Measurements from ENCODE around the gene ZFHX3. TPM values are rescaled to one million over a fixed set of nuclear protein-coding genes. Genes with fewer than 3 reads are reported as not detected.
"Not testable (repeated sequence)": the region's sequence is repeated elsewhere in the genome, so short reads cannot be mapped to it uniquely, and the experiment has no call there.

The ZFHX3 gene
- total and polyA plus RNA-seq, 4 donors, result 1.5 to 5.9 (median 3.0) TPM

GRCh38 chr16:73083271-73083670 is 35.3 kb upstream of the ZFHX3 start:
- Histone ChIP-seq H3K9me3 (ENCODE audit: control insufficient read depth in 4 of 4, low read length in 3 of 4) (no peaks in the 10 kb centered on the region), H3K27me3 (ENCODE audit: control insufficient read depth in 4 of 4, insufficient read depth in 4 of 4, low read length in 3 of 4) (no peaks in the 10 kb centered on the region), H3K4me3 (ENCODE audit: low read depth in 1 of 3, low read length in 3 of 3) (no peak overlapping the region), H3K4me1 (ENCODE audit: control insufficient read depth in 4 of 4, insufficient read depth in 4 of 4, low read length in 3 of 4) (no peaks in the 10 kb centered on the region), H3K9ac (ENCODE audit: low read depth in 1 of 2, low read length in 2 of 2) (no peak overlapping the region), H3K36me3 (ENCODE audit: control insufficient read depth in 4 of 4, insufficient read depth in 3 of 4, low read depth in 1 of 4, low read length in 3 of 4) (no peaks in the 10 kb centered on the region), H3K27ac (ENCODE audit: low read depth in 1 of 2, low read length in 2 of 2) (no peak overlapping the region)
- DNase-seq (ENCODE audit: low spot score), result no peak
- WGBS, result 92% methylated on average over 3 of the region's 3 CpGs
- TF ChIP-seq MAX (IDR thresholded peaks at IDR 0.05) (no peak), GABPA (IDR thresholded peaks at IDR 0.05 in 1 of 2, conservative IDR thresholded peaks at IDR 0.05 in 1 of 2) (no peak), RXRA (IDR thresholded peaks at IDR 0.05) (no peak), SP1 (IDR thresholded peaks at IDR 0.05) (no peak), NR2F2 (IDR thresholded peaks at IDR 0.05) (no peak), CTCF (IDR thresholded peaks at IDR 0.05; ENCODE audit: low read depth, low read length, missing input control) (no peak), TAF1 (conservative IDR thresholded peaks at IDR 0.05) (no peak)

GRCh38 chr16:73082634-73083051 is 34.7 kb upstream of the ZFHX3 start:
- not testable (repeated sequence) for H3K9me3 ChIP-seq (ENCODE audit: control insufficient read depth in 4 of 4, low read length in 3 of 4); H3K4me3 ChIP-seq (ENCODE audit: low read depth in 1 of 3, low read length in 3 of 3); DNase-seq (ENCODE audit: low spot score); H3K36me3 ChIP-seq (ENCODE audit: control insufficient read depth in 4 of 4, insufficient read depth in 3 of 4, low read depth in 1 of 4, low read length in 3 of 4); H3K9ac ChIP-seq (ENCODE audit: low read depth in 1 of 2, low read length in 2 of 2); H3K27ac ChIP-seq (ENCODE audit: low read depth in 1 of 2, low read length in 2 of 2); H3K4me1 ChIP-seq (ENCODE audit: control insufficient read depth in 4 of 4, insufficient read depth in 4 of 4, low read length in 3 of 4); H3K27me3 ChIP-seq (ENCODE audit: control insufficient read depth in 4 of 4, insufficient read depth in 4 of 4, low read length in 3 of 4)
- WGBS, result 71% methylated on average over 4 of the region's 4 CpGs

- WGBS, result 91% methylated on average over 1 of the region's 1 CpG
- Histone ChIP-seq H3K27me3 (ENCODE audit: control insufficient read depth in 4 of 4, insufficient read depth in 4 of 4, low read length in 3 of 4) (no peaks in the 10 kb centered on the region), H3K9me3 (ENCODE audit: control insufficient read depth in 4 of 4, low read length in 3 of 4) (no peaks in the 10 kb centered on the region), H3K4me1 (ENCODE audit: control insufficient read depth in 4 of 4, insufficient read depth in 4 of 4, low read length in 3 of 4) (no peaks in the 10 kb centered on the region), H3K4me3 (ENCODE audit: low read depth in 1 of 3, low read length in 3 of 3) (no peak overlapping the region), H3K9ac (ENCODE audit: low read depth in 1 of 2, low read length in 2 of 2) (no peak overlapping the region), H3K36me3 (ENCODE audit: control insufficient read depth in 4 of 4, insufficient read depth in 3 of 4, low read depth in 1 of 4, low read length in 3 of 4) (no peaks in the 10 kb centered on the region), H3K27ac (ENCODE audit: low read depth in 1 of 2, low read length in 2 of 2) (no peak overlapping the region)
- DNase-seq (ENCODE audit: low spot score), result no peak
- TF ChIP-seq EGR1 (IDR thresholded peaks at IDR 0.05; ENCODE audit: low read depth in 2 of 2) (no peak), NR2F2 (IDR thresholded peaks at IDR 0.05) (no peak), JUND (IDR thresholded peaks at IDR 0.05) (no peak), ATF3 (IDR thresholded peaks at IDR 0.05) (no peak), HNF4A (conservative IDR thresholded peaks at IDR 0.05) (no peak), ZBTB33 (IDR thresholded peaks at IDR 0.05) (no peak), FOXA2 (IDR thresholded peaks at IDR 0.05) (no peak), RAD21 (IDR thresholded peaks at IDR 0.05) (no peak), REST (IDR thresholded peaks at IDR 0.05) (no peak), TAF1 (conservative IDR thresholded peaks at IDR 0.05) (no peak), HNF4G (IDR thresholded peaks at IDR 0.05) (no peak), FOXA1 (IDR thresholded peaks at IDR 0.05) (no peak), CTCF (IDR thresholded peaks at IDR 0.05; ENCODE audit: low read depth, low read length, missing input control) (no peak), YY1 (IDR thresholded peaks at IDR 0.05) (no peak), RXRA (IDR thresholded peaks at IDR 0.05) (no peak), SP1 (IDR thresholded peaks at IDR 0.05) (no peak), GABPA (IDR thresholded peaks at IDR 0.05 in 1 of 2, conservative IDR thresholded peaks at IDR 0.05 in 1 of 2) (no peak), MAX (IDR thresholded peaks at IDR 0.05) (no peak)
Observed at GRCh38 chr16:73080931-73081330, 33.0 kb upstream of the ZFHX3 start.

Data from liver (tissue), 9 donors.